GM19035 (cell line): ENCODE results near the gene TYW1.
"Not testable (repeated sequence)": the region's sequence is repeated elsewhere in the genome, so short reads cannot be mapped to it uniquely, and the experiment has no call there.

Source experiments
- ATAC-seq: cut with Tn5 transposase; IDR thresholded peaks from one replicate; pipeline ENCODE4 v1.9.1; 2021; ENCODE audit not compliant: unreplicated experiment

TYW1 gene

GRCh38 chr7:67185660-67186129 is 189.1 kb downstream of the TYW1 start:
- peak; percentile 90 for ATAC-seq

GRCh38 chr7:67189160-67189559 is 192.5 kb downstream of the TYW1 start:
- not testable (repeated sequence) for ATAC-seq

- not testable (repeated sequence) for ATAC-seq
Measured at GRCh38 chr7:67189801-67190465, 193.3 kb downstream of the TYW1 start.

- ATAC-seq, result not testable (repeated sequence)
Measured at GRCh38 chr7:67191002-67191720, 194.5 kb downstream of the TYW1 start.

- ATAC-seq, result not testable (repeated sequence)
Measured at GRCh38 chr7:67192123-67192702, 195.6 kb downstream of the TYW1 start.

GRCh38 chr7:67192889-67193613 is 196.4 kb downstream of the TYW1 start:
- not testable (repeated sequence) for ATAC-seq

GRCh38 chr7:67196176-67196575 is 199.5 kb downstream of the TYW1 start:
- not testable (repeated sequence) for ATAC-seq

- ATAC-seq, result not testable (repeated sequence)
Measured at GRCh38 chr7:67198865-67199526, 202.4 kb downstream of the TYW1 start.

GRCh38 chr7:67205772-67206171 is 209.1 kb downstream of the TYW1 start:
- not testable (repeated sequence) for ATAC-seq

GRCh38 chr7:67206452-67206851 is 209.8 kb downstream of the TYW1 start:
- ATAC-seq, result no peak

GRCh38 chr7:67208656-67209055 is 212.0 kb downstream of the TYW1 start:
- not testable (repeated sequence) for ATAC-seq

GRCh38 chr7:67209256-67209655 is 212.6 kb downstream of the TYW1 start:
- ATAC-seq, result no peak

GRCh38 chr7:67210567-67210966 is 213.9 kb downstream of the TYW1 start:
- ATAC-seq, result no peak

GRCh38 chr7:67211650-67212330 is 215.2 kb downstream of the TYW1 start:
- ATAC-seq, result not testable (repeated sequence)

GRCh38 chr7:67213038-67213437 is 216.4 kb downstream of the TYW1 start:
- not testable (repeated sequence) for ATAC-seq

GRCh38 chr7:67223551-67223950 is 226.9 kb downstream of the TYW1 start:
- ATAC-seq, result not testable (repeated sequence)

- not testable (repeated sequence) for ATAC-seq
Measured at GRCh38 chr7:67226340-67226907, 229.8 kb downstream of the TYW1 start.

GRCh38 chr7:67226967-67227366 is 230.3 kb downstream of the TYW1 start:
- ATAC-seq, result not testable (repeated sequence)

- not testable (repeated sequence) for ATAC-seq
Measured at GRCh38 chr7:67229018-67229417, 232.4 kb downstream of the TYW1 start.

GRCh38 chr7:67230029-67230428 is 233.4 kb downstream of the TYW1 start:
- not testable (repeated sequence) for ATAC-seq
